Progenitor cell of endocrine pancreas (in vitro differentiated cells): Measurements from ENCODE around the gene OCIAD1. TPM values are rescaled to one million over a fixed set of nuclear protein-coding genes. Genes with fewer than 3 reads are reported as not detected.
"Not testable (repeated sequence)": the region's sequence is repeated elsewhere in the genome, so short reads cannot be mapped to it uniquely, and the experiment has no call there.

Experiments used
- DNase-seq: peaks from one replicate; pipeline ENCODE4 v3.0.0; 2021; ENCODE audit warnings: low spot score; ENCODE audit not compliant: unreplicated experiment
- H3K27ac Mint-ChIP-seq: 2 replicates; pipeline ENCODE4 v1.8.0; 2021; ENCODE audit warnings: mild to moderate bottlenecking, moderate library complexity, mixed read lengths
- H3K27me3 Mint-ChIP-seq: 2 replicates; pipeline ENCODE4 v1.8.0; 2021; ENCODE audit warnings: mixed read lengths
- H3K36me3 Mint-ChIP-seq: 2 replicates; pipeline ENCODE4 v1.8.0; 2022; ENCODE audit warnings: mixed read lengths; ENCODE audit not compliant: insufficient read depth
- H3K4me1 Mint-ChIP-seq: 2 replicates; pipeline ENCODE4 v1.8.0; 2021; ENCODE audit warnings: low read depth, mixed read lengths
- H3K4me3 Mint-ChIP-seq: 2 replicates; pipeline ENCODE4 v1.8.0; 2021; ENCODE audit warnings: low read depth, mild to moderate bottlenecking, moderate library complexity, mixed read lengths
- H3K9me3 Mint-ChIP-seq: 2 replicates; pipeline ENCODE4 v1.8.0; 2021; ENCODE audit warnings: low read depth, mixed read lengths
- CTCF ChIP-seq: fragments of 200-600 bp; sonication (generic); IDR thresholded peaks from one replicate; pipeline ENCODE4 v1.5.0; 2021; ENCODE audit warnings: antibody characterized with exemption, mild to moderate bottlenecking; ENCODE audit not compliant: unreplicated experiment
- total RNA-seq: library from RNA; stranded (reverse); gene quantifications from 2 replicates; pipeline ENCODE4 v1.2.1, GENCODE V29; 2021

OCIAD1 gene
- total RNA-seq, 1 donor from 2014 or later = 145 TPM

DNA sequence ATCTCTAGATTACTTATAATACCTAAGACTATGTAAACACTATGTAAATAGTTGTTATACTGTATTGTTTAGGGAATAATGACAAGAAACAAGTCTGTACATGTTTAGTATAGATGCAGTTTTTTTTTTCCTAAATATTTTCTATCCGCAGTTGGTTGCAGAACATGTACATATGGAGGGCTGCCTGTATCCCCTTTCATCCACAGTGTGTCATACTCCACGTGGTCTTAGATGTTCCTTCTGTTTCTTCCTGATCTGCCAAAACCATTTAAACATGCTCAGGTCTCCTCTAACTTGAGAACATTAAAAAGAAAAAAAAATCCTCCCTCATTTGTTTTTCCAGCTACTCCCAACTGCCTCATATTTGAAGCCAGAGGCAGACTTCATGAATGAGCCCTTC, 14.0 kb downstream of the OCIAD1 start:
- H3K36me3 Mint-ChIP-seq = peaks cover 35% of the 10 kb centered on the region
- no peaks in the 10 kb centered on the region for H3K9me3 Mint-ChIP-seq
- H3K4me3 Mint-ChIP-seq = no peak overlapping the region
- H3K27me3 Mint-ChIP-seq = no peaks in the 10 kb centered on the region
- no peak for TF ChIP-seq CTCF
- DNase-seq = no peak
- no peak overlapping the region for H3K27ac Mint-ChIP-seq
- H3K4me1 Mint-ChIP-seq = peaks cover 2% of the 10 kb centered on the region

DNA sequence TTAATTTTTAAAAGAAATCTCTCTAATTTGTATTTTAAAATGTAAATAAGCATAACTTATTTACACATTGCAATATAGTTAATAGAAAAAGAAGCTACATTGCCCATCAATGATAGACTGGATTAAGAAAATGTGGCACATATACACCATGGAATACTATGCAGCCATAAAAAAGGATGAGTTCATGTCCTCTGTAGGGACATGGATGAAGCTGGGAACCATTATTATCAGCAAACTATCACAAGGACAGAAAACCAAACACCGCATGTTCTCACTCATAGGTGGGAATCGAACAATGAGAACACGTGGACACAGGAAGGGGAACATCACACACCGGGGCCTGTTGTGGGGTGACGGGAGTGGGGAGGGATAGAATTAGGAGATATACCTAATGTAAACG, 17.9 kb downstream of the OCIAD1 start:
- H3K9me3 Mint-ChIP-seq, H3K4me1 Mint-ChIP-seq, H3K4me3 Mint-ChIP-seq, H3K27ac Mint-ChIP-seq, DNase-seq, H3K27me3 Mint-ChIP-seq: not testable (repeated sequence)
- H3K36me3 Mint-ChIP-seq = peaks cover 32% of the 10 kb centered on the region

- peaks cover 22% of the 10 kb centered on the region for H3K36me3 Mint-ChIP-seq
- no peaks in the 10 kb centered on the region for H3K27me3 Mint-ChIP-seq
- no peaks in the 10 kb centered on the region for H3K9me3 Mint-ChIP-seq
- no peak overlapping the region for H3K27ac Mint-ChIP-seq
- no peak for DNase-seq
- H3K4me3 Mint-ChIP-seq = no peak overlapping the region
- no peaks in the 10 kb centered on the region for H3K4me1 Mint-ChIP-seq
- TF ChIP-seq CTCF = no peak
These were observed 20.8 kb downstream of the OCIAD1 start for GRCh38 chr4:48851651-48852050.

DNA sequence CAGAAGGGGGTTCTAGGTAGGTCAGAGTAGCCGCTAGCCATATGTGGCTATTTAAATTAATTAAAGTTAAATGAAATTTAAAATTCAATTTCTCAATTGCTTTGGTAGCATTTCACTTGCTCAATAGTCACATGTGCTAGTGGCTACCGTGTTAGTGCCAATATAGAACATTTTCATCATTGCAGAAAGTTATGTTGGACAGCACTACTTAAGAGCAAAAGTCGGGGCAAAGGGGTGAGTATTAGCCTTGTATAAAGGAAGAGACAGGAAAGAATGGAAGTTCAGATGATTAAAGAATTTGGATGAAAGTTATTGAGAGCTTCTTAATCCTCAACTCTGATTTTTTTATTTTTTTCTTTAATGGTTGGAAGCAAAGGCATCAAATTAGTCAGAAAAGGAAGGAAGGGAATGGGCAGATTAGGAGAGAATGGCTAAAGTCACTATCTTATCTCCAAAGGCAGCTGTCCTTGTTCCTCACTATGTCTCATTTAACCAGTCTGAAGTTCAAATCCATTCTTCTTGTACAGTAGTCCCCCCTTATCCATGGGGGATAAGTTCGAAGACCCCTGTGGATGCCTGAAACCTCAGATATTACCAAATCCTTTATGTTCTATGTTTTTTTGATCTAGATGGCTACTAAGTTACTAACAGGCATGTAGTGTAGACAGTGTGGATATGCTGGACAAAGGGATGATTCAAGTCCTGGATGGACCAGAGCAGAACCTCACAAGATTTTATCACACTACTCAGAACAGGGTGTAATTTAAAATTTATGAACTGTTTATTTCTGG, 22.9 kb downstream of the OCIAD1 start:
- Mint-ChIP-seq H3K9me3 (no peaks in the 10 kb centered on the region), H3K4me1 (no peaks in the 10 kb centered on the region), H3K36me3 (peaks cover 21% of the 10 kb centered on the region), H3K27me3 (no peaks in the 10 kb centered on the region), H3K4me3 (no peak overlapping the region), H3K27ac (no peak overlapping the region)
- no peak for DNase-seq
- no peak for TF ChIP-seq CTCF

DNA sequence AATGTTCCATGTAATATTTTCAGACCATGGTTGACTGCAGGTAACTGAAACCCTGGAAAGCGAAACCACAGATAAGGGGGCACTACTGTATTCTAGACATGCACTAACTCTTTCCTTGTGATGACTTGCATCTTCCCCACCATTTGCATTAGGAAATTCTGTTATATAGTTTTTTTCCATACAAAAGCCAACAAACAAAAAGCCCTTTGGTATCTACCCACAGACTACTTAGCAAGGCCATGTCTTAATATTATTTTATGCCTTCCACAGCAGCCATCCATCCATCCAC, 23.5 kb downstream of the OCIAD1 start:
- Mint-ChIP-seq H3K4me1 (no peaks in the 10 kb centered on the region), H3K9me3 (no peaks in the 10 kb centered on the region), H3K27ac (no peak overlapping the region), H3K4me3 (no peak overlapping the region), H3K27me3 (no peaks in the 10 kb centered on the region), H3K36me3 (peaks cover 19% of the 10 kb centered on the region)
- TF ChIP-seq CTCF = no peak
- DNase-seq = no peak

DNA sequence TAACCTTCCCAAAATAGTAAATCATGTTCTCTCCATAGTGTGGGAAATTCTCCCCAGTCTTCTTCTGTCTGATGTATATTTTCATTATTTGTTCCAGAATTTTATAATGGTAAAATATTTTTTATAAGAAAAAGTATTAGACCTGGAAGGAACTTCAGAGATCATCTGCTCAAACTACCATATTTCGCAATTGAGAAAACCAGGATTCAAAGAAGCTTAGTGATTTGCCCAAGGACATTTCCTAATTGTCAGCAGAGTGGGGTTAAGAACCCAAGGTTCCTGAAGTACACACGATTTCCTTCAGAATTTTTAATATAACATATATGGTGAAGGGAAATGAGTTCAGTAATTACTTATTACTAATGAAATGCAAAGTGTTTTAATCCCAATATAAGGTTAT, 24.1 kb downstream of the OCIAD1 start:
- H3K4me1 Mint-ChIP-seq = no peaks in the 10 kb centered on the region
- H3K27me3 Mint-ChIP-seq = no peaks in the 10 kb centered on the region
- H3K9me3 Mint-ChIP-seq = no peaks in the 10 kb centered on the region
- no peak for TF ChIP-seq CTCF
- H3K27ac Mint-ChIP-seq = no peak overlapping the region
- no peak overlapping the region for H3K4me3 Mint-ChIP-seq
- H3K36me3 Mint-ChIP-seq = peaks cover 21% of the 10 kb centered on the region
- DNase-seq = no peak
